M059J (cell line): ENCODE measurements around the gene NRSN2. TPM values are rescaled to one million over a fixed set of nuclear protein-coding genes. Genes with fewer than 3 reads are reported as not detected.
A peak's percentile ranks its signal among the peaks of the same experiment; 100 is the strongest.
"Not testable (repeated sequence)": the region's sequence is repeated elsewhere in the genome, so short reads cannot be mapped to it uniquely, and the experiment has no call there.

ENCODE experiments used
- DNase-seq: peaks from one replicate; pipeline ENCODE4 v3.0.0-alpha.2; 2012; ENCODE audit warnings: low read depth
- total RNA-seq: library from RNA; depleted of rRNA; stranded (reverse); fragments of >200 nt; shearing (Covaris generic); gene quantifications from 2 replicates; pipeline ENCODE4 v1.2.3, GENCODE V29; 2014

Gene NRSN2
- total RNA-seq, 1 experiment from 2014 or later: 149 TPM

- DNase-seq: peak; percentile 96
These were observed 21.6 kb upstream of the NRSN2 start, which contains the start of gene SOX12 for GRCh38 chr20:325045-325888. Gene SOX12 (plus strand): TSS chr20:325552. CDS start chr20:325925, 373 bp downstream.

DNA sequence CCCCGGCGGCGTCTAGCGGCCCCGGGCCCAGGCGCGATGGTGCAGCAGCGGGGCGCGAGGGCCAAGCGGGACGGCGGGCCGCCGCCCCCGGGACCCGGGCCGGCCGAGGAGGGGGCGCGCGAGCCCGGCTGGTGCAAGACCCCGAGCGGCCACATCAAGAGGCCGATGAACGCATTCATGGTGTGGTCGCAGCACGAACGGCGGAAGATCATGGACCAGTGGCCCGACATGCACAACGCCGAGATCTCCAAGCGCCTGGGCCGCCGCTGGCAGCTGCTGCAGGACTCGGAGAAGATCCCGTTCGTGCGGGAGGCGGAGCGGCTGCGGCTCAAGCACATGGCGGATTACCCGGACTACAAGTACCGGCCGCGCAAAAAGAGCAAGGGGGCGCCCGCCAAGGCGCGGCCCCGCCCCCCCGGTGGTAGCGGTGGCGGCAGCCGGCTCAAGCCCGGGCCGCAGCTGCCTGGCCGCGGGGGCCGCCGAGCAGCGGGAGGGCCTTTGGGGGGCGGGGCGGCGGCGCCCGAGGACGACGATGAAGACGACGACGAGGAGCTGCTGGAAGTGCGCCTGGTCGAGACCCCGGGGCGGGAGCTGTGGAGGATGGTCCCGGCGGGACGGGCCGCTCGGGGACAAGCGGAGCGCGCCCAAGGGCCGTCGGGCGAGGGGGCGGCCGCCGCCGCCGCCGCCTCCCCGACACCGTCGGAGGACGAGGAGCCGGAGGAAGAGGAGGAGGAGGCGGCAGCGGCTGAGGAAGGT, 20.8 kb upstream of the NRSN2 start:
- peak; percentile 73 for DNase-seq

DNA sequence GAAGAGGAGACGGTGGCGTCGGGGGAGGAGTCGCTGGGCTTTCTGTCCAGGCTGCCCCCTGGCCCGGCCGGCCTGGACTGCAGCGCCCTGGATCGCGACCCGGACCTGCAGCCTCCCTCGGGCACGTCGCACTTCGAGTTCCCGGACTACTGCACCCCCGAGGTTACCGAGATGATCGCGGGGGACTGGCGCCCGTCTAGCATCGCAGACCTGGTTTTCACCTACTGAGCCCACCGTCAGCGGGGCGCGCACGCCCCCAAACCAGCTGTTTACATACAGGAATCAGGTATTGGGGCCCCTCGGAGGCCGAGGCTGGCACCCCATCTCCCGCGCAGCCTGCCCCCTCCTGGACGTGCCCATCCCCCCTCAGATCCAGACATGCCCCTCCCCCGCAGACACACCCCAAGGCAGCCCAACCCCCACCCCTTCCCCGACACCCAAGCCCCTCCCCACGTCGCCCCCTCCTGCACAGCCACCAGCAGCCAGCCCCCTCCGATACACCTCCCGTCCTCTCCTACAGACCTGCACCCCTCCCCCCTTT, 20.2 kb upstream of the NRSN2 start:
- peak; percentile 73 for DNase-seq

DNA sequence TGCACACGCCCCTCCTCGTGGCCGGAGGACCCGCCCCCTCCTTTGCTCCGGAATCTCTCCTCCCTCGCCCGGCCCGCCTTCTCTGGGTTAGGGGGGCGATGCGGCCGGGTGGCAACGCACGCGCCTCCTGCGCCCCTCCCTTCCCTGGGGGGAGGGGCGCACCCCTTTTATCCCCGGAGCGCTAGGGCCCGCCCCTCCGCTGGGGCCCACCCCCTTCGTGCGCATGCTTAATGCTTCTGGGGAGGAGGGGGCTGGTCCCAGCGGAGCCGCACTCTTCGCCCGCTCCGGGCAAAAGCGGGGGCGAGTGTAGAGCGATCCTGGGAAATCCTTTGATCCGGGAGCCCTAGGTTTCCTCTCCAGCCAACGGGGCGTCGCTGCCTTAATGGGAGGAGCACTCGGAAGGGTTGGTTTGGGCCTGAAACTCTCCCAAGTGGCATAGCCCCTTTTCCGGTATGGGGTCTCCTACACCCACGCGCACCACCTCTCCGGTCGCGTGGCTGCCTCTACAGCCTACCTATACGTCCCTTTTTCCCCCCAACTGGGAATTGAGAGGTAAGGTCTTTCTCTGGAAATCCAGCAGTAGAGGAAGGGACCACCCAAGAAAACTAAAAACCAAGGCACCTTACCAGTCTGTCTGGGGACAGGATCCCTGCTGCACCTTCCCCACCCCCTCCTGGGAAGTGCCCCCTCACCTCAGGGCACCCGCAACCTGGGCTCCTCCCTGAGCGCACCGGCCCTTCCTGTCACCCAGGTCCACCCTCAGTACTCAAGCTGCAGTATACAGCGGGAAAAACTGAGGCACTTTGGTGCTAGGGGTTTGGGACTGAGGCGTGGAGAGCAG, 19.5 kb upstream of the NRSN2 start:
- DNase-seq: peak; percentile 95

DNA sequence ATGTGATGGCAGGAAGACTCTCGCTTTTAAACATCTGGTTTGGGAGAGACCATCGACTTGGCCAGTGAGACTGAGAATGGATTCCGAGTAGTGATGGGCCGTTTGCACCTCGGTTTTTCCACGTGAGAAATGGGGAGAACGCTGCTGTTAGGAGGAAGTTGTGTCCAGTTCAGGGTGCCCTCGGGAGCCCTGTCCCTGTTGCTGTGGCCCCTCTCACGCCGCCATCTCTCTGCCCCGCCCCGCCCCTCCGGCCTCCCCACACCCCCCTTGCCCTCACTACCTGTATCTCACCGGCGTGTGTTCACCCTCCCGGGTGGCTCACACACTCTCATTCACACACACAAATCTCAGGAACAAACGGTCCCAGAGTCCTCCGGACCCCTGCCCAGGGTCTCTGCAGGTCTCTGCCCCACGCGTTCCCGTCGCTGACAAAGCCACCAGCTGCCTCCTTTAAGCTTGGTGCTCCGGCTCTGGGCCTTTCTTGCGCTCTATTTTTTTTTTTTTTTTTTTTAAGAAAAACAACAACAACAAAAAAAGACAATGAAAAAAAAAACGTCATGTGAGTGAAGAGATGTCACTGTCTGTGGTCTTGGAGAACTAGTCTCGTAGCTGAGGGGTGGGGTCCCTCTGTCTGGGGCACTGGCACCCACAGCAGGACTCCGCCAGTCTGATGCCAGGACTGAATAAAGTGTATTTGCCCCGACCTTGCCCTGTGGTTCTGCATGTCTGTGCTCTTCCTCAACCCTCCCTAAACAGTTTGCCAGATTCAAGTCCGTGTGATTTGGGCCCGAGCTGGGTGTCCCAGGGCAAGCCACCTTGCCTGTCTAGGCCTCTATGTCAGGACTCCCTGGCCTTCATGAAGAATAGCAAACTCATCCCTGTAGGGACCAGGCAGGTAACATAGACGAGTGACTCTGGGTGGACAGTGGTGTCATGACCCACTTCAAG, 18.6 kb upstream of the NRSN2 start:
- DNase-seq: no peak

- no peak for DNase-seq
These were observed 17.8 kb upstream of the NRSN2 start for GRCh38 chr20:328975-329695.

DNA sequence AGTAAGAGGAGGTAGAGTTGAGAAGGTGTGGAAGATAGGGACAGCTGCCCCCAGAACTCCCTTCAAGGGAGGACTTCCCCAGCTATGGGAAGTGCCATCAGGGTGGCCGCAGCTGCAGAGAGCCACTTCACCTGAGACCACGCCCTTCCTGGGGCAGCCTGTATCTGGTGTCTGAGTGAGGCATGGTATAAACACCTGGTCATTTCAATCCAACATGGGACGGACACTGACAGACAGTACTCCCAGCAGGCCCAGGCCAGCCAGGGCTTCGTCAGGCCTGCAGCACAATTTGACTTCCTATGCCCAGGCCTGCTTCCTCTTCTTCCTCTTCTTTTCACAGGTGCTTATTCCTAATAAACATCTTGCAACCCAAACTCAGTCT, 17.1 kb upstream of the NRSN2 start:
- DNase-seq: no peak

GRCh38 chr20:330233-331149, 16.4 kb upstream of the NRSN2 start:
- peak; percentile 81 for DNase-seq

DNA sequence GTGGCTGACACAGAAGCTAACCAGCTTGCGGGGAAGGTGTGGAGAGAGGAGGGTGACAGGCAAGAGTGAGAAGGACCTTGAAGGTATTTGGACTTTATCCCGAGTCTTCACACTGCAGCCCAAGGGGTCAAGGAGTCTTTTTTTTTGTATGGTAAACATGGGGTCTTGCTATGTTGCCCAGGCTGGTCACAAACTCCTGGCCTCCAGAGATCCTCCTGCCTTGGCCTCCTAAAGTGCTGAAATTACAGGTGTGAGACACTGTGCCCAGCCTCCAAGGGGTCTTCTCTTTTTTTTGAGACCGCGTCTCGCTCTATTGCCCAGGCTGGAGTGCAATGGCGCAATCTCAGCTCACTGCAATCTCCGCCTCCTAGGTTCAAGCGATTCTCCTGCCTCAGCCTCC, 12.3 kb upstream of the NRSN2 start:
- no peak for DNase-seq

GRCh38 chr20:336040-336439, 10.9 kb upstream of the NRSN2 start:
- DNase-seq: not testable (repeated sequence)

GRCh38 chr20:341682-342081, 5.2 kb upstream of the NRSN2 start:
- peak; percentile 100 for DNase-seq

GRCh38 chr20:343107-343506, 3.8 kb upstream of the NRSN2 start:
- no peak for DNase-seq

GRCh38 chr20:346033-346639, 775 bp upstream of the NRSN2 start:
- DNase-seq: no peak

DNA sequence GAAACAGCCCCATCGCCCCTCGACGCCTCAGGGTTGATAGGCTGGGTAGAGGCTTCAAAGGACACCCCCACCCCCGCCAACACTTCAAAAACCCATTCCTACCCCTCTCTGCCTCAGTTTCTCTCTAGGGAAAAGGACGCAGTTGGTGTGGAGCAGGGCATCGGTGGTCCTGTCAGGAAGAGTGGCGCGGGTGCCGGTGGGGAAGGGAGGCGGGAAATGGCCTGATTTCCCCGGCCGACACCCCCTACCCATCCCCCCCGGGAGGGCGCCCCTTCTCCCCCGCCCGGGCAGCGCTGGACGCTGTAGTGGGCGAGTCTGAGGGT, 367 bp downstream of the NRSN2 start:
- no peak for DNase-seq

- DNase-seq: peak; percentile 99
These were observed 951 bp downstream of the NRSN2 start for GRCh38 chr20:347640-348484.

DNA sequence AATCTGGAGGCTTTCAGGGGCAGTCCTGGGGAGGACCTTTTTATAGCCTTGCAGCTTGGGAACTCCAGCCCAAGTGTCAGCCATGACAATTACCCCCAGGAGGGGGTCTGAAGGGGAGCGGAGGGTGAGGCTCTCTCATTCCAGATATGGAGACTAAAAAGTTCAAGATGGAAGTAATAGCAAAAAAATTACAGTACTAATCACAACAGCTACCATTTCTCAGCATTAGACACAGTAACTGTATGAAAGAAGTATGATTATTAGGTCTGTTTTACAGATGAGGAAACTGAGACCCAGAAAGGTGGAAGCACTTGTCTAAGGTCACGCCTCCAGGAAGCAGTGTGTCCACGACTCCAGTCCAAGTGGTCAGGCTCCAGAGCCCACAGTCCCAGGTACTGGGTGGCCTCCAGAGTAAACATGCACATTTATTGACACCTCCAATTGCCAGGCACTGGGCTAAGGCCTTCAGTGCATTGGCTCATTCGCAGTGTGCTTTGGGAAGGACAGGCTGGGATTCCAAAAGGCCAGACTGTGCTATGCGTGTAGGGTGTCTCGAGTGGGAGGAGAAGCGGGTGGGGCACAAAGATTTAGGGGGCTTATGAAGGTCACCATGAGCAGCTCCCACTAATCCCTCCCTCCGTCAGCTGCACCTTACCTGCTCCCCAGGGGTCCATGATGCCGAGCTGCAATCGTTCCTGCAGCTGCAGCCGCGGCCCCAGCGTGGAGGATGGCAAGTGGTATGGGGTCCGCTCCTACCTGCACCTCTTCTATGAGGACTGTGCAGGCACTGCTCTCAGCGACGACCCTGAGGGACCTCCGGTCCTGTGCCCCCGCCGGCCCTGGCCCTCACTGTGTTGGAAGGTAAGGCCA, 2.3 kb downstream of the NRSN2 start:
- no peak for DNase-seq

DNA sequence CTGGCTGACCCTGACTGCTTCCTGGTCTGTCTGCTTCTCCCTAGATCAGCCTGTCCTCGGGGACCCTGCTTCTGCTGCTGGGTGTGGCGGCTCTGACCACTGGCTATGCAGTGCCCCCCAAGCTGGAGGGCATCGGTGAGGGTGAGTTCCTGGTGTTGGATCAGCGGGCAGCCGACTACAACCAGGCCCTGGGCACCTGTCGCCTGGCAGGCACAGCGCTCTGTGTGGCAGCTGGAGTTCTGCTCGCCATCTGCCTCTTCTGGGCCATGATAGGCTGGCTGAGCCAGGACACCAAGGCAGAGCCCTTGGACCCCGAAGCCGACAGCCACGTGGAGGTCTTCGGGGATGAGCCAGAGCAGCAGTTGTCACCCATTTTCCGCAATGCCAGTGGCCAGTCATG, 6.3 kb downstream of the NRSN2 start:
- no peak for DNase-seq
